ENCODE data around the gene UQCC2.
A peak's percentile ranks its signal among the peaks of the same experiment; 100 is the strongest.

Gene UQCC2

DNA sequence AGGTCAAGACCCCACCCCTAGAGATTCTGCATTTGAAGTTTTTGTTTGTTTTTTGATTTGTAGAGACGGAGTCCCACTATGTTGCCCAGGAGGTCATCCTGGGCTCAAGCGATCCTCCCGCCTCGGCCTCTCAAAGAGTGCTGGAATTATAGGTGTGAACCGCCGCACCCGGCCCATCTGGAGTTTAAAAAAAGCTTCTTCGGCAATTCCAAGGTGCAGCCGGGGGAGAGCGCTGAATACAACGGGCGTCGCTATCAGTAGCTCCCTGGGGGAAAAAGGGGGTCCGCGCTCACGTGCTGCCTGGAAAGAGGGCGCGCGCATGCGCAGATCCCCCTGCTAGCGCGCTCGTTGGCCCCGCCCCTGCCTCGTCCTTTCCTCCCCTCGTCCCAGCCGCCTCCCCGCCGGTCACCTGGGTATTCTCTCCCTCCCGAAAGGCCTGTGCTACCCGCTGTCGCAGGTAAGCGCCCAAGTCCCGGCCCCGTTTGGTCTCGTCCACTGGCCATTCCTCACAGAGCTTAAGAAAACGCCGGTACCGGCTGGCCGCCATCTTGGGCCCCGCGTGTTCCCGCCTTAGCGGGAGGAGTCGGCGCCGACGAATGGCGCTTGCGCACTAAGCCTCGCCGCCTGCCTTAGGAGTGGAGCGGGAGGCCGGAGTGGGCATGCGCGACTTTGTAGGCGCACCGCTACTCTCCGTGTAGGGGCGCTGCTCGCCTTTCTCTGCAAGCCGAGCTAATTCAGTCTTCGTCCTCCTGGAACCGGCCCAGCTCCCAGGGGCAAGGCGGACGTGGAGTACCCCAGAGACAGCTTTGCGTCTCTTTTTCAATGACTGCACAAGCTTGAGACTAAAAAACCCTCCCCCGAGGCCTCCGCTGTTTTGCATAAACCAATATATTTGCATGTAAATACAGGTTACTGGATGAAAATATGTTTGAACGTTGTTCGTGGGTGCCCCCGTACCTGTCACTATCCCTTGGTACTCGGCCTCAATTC lies at the start of gene UQCC2:
Gene UQCC2, minus strand, starts transcription at position 561 of the 990 bp plus-strand sequence. Its CDS starts 14 bp downstream, at position 547.
- DNase-seq (ENCODE audit: low spot score), result peak; percentile 98

DNA sequence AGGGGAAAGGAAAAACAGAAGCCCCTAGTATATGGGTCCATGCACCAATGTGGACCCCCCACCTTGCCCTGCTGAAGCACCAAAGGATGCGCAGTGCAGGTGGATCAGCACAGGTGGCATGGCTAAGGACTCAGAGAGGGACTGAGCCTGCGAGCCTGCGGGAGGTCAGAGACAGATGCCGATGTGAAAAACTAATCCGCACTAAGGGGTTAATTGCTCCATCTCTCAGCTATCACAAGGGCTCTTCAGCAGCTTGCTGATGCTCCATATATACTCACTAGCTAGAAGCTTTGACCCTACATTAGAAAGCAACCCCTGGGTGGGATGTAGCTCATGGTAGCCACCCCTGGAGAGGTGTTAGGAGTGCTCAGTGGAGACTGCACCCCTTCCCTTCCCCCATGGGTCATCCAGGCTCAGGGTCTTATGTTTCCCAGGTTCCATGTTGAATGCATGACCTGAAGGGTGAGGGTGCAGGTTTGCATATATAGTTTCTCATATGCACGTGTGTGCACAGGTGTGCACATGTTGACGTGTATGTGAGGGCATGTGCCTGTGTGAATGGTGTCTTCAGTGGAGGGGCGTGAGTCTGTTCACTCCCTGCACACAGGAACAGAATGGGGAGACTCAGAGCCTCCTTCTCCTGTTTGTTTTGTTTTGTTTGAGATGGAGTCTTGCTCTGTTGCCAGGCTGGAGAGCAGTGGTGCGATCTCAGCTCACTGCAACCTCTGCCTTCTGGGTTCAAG lies 48.6 kb upstream of the UQCC2 start:
- no peak for DNase-seq (ENCODE audit: low spot score)

DNA sequence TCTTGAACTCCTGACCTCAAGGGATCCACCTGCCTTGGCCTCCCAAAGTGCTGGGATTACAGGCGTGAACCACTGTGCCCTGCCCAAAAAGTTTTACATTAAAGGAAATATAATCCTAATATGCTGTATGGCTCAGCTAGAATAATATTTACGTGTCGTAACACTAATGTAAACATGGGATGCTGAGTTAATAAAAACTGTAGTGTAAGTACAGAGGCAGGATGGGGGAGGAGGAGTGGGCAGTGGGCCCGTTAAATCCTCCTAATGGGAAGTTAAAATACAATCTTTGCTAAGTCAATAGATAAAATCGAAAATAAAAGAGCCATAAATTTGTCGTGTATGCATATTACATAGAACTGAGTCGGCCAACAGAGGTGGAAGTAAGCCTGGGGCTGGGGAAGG lies 47.3 kb upstream of the UQCC2 start:
- DNase-seq (ENCODE audit: low spot score), result peak; percentile 16

DNA sequence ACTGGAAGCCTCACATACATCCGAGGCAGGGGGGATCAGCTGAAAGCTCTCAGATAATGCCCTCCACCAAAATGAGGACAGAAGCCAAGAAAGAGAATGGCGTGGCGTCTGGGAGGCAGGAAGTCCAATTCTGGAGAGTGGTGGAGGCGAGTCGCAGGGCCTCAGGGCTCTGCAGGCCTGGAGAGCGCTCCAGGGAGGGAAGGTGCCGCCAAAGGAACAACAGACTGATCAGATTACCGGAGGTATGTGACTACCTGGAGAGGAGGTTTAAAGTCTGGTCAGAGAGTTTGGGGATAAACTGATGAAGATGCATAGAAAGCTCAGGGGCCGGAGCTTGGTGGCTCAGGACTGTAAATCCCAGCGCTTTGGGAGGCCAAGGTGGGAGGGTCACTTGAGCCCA lies 46.4 kb upstream of the UQCC2 start:
- no peak for DNase-seq (ENCODE audit: low spot score)

DNA sequence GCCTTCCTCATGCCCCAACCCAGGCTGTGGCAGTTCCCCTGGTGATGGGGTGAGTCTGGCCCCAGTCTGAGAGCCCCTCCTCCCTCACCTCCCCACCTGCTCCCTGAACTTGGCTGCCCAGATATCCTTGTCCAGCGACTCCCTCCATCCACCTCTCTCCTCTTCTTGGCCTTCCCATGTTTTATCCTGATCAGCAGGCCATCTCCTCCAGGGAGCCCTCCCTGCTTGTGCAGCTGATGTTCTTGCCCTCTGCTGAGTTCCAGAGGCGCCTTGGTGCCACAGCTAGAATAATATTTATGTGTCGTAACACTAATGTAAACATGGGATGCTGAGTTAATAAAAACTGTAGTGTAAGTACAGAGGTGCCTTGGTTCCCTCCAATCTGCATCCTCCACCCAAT lies 45.6 kb upstream of the UQCC2 start:
- DNase-seq (ENCODE audit: low spot score), result no peak

DNA sequence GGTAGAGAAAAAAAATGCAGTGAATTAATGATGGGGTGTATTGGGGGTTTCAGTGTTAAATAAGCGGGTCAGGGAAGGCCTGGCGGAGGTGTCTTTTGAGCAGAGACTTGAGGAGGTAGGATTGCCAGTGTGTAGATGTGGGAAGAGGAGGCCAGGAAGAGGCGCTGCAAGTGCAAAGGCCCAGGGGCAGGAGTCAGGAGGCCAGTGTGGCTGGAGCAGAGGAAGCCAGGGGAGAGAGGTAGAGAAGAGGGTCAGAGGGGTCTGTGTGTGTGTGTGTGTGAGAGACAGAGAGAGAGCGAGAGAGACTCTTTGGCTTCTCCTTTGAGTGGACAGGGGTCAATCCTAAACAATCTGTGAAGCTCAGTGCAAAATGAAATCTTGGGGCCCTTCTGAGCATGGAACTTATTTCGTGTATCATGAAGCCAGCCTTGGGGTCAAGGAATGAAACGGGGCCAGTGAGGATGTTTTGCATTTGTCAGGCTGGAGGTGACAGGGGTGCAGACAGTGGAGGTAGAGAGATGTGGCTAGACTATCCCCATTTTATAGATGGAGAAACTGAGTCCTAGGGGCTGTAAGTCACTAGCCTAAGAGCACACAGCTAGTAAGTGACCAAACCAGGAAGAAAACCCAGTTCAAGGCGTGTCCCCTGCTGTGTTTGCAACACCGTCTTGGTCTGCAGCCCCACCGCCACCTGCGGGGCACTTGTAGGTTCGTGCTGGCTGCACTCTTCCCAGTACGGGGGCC lies 44.9 kb upstream of the UQCC2 start:
- DNase-seq (ENCODE audit: low spot score), result no peak

DNA sequence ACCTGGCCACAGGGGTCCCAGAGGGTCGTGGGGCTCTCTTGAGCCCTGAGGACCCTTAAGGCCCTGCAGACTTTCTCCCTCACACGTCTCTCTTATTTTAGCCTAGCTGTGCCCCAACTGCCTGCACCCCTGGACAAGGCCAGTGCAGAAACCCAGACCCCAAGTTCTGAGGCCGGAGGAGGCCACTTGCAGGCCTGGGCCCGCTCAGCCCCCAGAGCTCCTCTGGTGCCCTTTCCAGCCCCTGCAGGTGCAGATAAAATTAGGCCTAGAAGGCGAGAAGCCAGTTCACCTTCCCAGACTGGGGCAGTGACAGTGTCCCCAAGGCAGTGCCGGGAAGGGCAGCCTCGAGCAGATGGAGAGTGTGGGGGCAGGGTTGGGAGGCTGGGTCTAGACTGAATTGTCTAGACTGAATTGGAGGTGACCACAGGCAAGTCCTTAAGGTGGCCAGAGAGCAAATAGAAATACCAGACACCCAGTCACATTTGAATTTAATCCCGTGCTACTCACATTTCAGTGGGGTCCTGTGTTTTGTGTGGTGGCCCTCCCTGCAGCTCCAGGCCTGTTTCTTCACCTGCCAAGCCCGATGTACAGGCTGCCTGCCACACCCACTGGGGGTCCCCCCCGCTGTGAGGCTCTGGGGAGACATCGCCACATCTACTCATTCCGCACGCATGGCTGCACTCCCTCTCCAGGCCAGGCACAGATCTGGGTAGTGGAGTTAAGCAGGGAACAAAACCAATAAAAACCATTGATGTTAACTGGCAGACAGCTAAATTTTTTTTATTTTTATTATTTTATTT lies 43.8 kb upstream of the UQCC2 start:
- DNase-seq (ENCODE audit: low spot score), result no peak

DNA sequence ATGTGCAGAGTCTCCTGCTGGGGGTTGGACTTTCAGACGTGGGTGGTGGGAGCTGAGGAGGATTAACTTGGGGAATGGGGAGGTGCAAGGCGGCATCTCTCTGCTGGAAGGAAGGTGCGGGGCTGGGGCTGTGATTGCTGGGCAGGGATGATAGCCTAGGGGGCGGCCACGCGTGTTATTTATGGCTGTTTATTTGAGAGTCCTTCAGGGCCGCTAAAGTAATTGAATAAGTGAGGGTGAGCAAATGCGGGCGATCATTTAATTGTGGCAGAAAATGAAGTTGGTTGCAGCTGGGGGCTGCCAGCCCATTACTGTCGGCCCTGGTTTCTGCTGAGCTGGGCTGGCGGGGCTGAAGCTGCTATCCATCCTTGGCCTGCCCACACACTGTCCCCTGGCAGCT lies 42.7 kb upstream of the UQCC2 start:
- no peak for DNase-seq (ENCODE audit: low spot score)

DNA sequence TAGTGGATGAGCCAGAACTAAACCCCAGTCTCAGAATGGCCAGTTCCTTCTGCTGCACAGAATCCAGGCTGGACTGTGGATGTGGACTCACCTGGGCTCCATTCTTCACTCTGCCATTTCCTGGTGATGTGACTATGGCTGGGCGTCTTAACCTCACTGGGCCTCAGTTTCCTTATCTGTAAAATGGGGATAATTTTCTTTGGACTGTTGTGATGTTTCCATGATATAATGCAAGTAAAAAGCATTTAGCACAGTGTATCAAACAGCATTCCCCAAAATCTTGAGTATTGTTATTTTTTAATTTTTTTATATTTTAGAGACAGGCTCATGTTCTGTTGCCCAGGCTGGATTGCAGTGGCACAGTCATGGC lies 41.1 kb upstream of the UQCC2 start:
- DNase-seq (ENCODE audit: low spot score), result no peak

DNA sequence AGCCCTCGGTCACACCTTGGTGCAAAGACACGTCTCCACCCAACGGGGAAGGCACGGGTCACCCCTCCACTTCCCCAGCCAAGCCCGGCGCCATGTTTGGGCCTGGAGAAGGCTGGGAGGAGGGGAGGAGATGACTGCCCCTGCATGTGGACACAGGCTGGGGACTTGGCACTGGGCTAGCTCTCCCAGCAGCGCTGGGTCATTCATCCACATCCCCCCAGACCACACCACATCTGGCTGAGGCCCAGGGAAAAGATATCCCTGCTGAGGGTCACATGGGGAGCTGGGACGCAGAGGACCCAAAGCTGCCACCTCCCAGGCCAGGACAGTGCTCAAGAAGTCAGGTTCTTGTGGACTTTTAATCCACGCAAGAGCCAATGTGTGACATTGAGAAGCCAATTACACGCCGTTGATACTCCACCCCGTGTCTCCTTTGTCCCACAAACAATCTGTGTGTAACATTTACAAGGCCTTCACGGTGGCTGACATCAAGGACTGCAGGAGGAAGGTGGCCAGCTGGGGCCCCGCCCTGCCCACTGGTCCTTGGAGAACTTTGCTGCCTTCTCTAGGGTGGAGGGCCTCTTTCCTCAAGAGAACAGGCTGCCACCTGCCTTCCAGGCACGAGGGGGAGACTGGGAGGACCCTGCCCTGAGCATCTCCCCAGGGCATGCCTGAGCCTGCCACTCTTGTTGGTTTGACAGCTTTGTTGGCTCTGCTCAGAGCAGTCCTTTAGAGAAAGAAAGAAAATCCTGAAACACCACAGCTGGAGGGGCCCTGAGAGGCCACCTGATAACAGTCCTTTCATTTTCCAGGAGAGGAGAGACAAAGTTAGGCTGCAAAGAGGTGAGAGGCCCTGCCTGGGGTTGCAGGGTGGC lies 40.5 kb upstream of the UQCC2 start:
- DNase-seq (ENCODE audit: low spot score), result peak; percentile 49

DNA sequence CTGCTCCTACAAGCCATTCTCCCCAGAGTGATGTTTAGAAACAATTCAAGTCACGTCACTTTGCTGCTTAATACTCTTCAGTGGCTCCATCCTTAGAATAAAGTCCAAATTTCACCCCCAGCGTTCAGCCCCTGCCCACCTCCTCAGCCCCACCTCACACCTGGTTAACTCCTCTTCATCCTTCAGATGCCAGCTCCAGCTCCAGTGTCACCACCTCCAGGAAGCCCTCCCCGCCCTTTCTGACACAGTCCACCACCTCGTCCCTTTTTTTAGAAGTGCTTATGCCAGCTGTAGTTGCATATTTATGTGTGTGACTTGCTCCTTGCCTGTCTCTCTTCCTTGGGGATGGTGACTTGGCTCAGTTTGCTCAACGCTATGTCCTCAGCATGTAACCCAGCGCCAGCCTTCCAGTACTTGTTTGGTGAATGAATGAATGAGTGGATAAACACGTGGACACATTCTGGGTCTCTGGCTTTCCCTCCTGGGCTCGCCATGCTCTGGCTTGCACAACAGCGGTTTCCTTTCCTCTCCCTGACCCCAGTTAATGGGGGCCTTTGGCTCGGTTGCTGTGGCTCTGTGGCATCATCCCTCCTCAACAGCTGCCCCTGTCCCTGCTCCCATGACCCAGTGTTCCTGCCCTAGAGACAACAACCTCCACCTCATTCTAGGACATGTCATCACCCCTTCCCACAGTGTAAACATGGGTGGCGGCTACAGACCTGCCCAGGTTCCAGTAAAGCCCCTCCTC lies 38.9 kb upstream of the UQCC2 start:
- no peak for DNase-seq (ENCODE audit: low spot score)

DNA sequence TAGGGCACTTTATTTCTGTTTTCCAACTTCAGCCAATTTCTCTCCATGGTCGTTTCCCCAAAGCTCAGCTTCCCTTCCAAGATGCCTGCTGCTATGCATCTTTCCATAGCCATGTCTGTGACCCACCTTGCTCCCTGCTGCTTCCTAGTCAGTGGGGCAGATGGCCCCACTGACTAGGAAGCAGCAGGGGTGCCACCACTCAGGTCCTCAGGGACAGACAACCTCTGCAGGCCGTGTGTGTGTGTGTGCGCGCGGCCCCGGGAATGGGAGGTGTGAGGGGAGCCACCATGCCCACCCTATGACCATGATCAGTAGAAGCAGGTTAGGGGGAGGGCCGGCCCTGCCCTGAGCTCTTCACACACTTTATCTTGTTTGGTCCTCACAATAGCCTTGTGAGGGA lies 37.9 kb upstream of the UQCC2 start:
- no peak for DNase-seq (ENCODE audit: low spot score)

DNA sequence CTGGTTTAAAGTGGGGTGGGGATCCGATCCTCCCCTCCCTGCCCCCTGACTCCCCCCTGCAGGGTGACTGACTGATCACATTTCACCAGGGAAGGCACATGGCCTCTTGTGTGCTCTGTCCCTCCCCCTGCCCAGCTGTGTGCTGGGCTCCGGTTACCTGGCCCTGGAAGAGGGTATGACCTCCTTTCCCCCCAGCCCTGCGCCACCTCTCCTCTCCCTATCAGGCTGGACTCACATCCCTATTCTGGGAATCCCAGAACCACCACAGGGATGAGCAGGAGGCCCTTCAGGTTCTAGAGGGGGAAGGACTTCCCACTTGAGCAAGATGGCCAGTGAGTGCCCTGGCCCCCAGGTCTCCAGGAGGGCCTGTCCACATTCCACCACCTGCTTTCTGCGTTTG lies 37.3 kb upstream of the UQCC2 start:
- DNase-seq (ENCODE audit: low spot score), result no peak

DNA sequence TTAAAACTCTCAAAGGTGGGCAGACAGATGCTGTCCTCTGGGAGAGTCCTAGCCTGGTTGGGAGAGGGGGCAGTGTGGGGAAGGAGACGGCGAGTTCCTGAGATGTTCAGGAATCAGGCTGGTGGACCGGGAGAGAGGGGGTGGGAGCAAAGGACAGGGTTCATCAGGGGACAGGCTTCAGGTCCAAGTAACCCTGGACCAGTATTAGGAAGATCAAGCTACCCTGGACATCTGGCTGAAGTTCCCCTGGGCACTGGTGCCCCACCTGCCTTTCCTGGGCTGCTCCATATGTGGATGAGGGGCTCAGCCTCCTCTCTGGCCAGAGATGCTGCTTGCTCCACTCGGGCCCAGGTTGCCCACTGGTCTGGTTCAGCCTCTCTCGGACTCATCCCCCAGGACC lies 36.3 kb upstream of the UQCC2 start:
- DNase-seq (ENCODE audit: low spot score), result no peak

DNA sequence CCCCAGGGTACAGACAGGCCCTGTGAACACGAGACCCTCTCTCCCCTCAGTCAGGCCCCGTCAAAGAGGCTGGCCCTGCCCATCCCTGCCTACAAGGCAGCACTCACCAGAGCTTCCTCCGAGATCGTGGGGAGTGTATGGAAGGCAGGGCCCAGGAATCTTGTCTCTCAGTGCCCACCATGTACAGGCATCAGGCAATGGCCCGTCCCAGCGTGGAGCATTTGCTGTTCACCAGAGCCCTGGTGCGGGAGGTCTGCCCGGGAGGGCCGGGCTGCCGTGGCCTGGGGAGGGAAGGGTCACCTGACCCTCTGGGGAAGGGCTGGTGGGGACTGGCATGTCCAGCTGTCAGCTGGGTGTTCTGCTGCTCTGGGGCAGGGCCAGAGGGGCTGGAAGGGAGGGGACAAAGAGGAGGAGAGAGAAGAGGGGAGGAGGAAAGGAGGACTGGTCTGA lies 35.2 kb upstream of the UQCC2 start, which contains the start of gene IP6K3:
Gene IP6K3, minus strand, starts transcription at position 255 of the 450 bp plus-strand sequence. CDS start 11,429 bp downstream, outside the sequence.
- DNase-seq (ENCODE audit: low spot score), result no peak

DNA sequence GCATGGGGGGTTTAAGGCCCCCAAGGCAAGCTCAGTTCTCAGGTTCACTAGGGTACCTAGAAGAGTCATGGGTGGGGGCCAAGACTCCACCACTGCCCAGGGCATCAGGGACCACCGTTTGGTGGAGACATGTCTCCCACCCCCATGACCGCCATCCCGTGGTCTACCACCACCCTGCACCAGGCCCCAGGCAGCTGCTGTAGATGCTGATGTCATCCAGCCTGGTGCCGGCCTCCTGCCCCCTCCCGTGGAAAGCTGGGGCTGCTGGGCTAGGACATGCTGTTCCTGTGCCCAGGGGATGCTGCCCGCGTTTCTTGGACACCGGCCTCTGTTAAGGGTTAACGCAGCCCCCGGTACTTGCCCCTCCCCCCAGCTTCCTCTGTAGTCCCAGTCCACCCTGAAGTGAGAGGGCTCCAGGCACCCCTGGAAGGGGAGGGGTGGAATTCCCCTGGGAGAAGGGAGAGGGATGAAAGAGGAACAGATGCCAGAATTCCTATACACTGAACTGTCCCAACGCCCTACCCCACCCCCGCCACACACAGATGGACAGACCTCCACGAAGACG lies 34.6 kb upstream of the UQCC2 start:
- no peak for DNase-seq (ENCODE audit: low spot score)

DNA sequence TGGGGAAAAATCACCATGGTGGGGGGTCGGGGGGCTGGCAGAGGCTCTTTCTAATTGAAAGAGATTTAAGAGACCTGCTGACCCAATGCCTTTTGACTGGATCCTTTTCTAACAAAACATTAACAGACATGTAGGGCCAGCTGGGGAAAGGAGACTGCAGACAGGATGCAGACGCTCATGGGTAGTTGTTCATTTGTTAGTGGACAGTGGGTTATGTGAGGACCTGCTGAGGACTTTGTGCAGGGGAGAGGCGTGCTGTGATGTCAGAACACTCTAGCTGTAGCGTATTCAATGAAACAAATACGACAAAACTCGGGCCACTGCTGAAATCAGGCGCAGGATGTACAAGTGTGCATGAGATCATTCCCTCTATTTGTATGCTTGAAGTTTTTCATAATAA lies 34.0 kb upstream of the UQCC2 start:
- DNase-seq (ENCODE audit: low spot score), result no peak

DNA sequence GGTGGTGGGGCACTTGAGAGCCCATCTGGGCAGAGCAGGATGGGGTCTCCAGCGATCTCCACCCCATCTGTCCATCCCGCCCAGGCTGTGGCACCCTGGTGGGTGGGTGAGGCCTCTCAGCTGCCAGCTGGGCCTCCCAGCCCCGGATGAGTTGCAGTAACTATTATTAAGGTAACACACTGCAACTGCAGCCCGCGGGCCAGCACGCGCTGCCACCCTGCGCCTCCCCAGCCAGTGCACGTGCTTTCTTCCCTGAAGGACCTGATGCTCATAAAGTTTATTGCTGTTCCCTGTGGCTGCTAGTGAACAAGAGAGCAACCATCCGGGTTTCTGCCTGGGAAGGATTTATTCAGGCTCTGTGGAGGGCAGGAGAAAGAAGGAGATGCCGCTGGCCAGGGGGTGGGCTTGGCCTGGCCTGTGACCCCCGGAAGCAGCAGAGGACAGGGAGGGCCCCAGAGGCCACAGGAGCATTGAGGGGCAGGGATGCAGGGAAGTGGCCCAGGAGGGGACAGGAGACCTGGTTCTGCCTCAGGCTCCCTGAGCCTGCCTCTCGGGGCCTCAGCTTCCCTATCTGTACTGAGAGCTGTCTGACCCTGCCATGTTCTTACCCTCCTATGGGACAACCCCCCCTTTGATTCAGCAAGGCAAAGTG lies 33.5 kb upstream of the UQCC2 start:
- no peak for DNase-seq (ENCODE audit: low spot score)
